Activated CD4-positive, alpha-beta T cell treated with anti-CD3 and anti-CD28 coated beads, Interleukin-10, Interleukin-2, amounts not matched to agents 100 ng/mL and 50 ng/mL, durations not matched to agents 16 hours and 8 hours (primary cell): ENCODE results near the gene SGIP1.
"Not testable (repeated sequence)": the region's sequence is repeated elsewhere in the genome, so short reads cannot be mapped to it uniquely, and the experiment has no call there.

Experiments used
- DNase-seq: peaks from one replicate; pipeline ENCODE4 v3.0.0-alpha.2; 2020

Gene SGIP1

GRCh38 chr1:66686406-66686805 is 152.5 kb downstream of the SGIP1 start:
- DNase-seq = no peak

- DNase-seq = no peak
Observed at GRCh38 chr1:66687358-66687757, 153.4 kb downstream of the SGIP1 start.

- no peak for DNase-seq
Observed at GRCh38 chr1:66690666-66691381, 156.9 kb downstream of the SGIP1 start.

- DNase-seq = no peak
Observed at GRCh38 chr1:66692681-66693080, 158.7 kb downstream of the SGIP1 start.

- DNase-seq = no peak
Observed at GRCh38 chr1:66693856-66694255, 159.9 kb downstream of the SGIP1 start.

GRCh38 chr1:66695116-66695515 is 161.2 kb downstream of the SGIP1 start:
- DNase-seq = no peak

GRCh38 chr1:66696771-66697170 is 162.8 kb downstream of the SGIP1 start:
- DNase-seq = no peak

GRCh38 chr1:66699213-66699612 is 165.3 kb downstream of the SGIP1 start:
- no peak for DNase-seq

- no peak for DNase-seq
Observed at GRCh38 chr1:66704177-66704875, 170.4 kb downstream of the SGIP1 start.

GRCh38 chr1:66705110-66705509 is 171.2 kb downstream of the SGIP1 start:
- no peak for DNase-seq

GRCh38 chr1:66711420-66711819 is 177.5 kb downstream of the SGIP1 start:
- no peak for DNase-seq

GRCh38 chr1:66712839-66713238 is 178.9 kb downstream of the SGIP1 start:
- DNase-seq = no peak

- no peak for DNase-seq
Observed at GRCh38 chr1:66723985-66724384, 190.0 kb downstream of the SGIP1 start.

- DNase-seq = peak; percentile 79
Observed at GRCh38 chr1:66725885-66726665, 192.1 kb downstream of the SGIP1 start.

GRCh38 chr1:66728021-66728420 is 194.1 kb downstream of the SGIP1 start:
- no peak for DNase-seq

GRCh38 chr1:66728716-66729115 is 194.8 kb downstream of the SGIP1 start:
- not testable (repeated sequence) for DNase-seq

- peak; percentile 37 for DNase-seq
Observed at GRCh38 chr1:66729119-66729518, 195.2 kb downstream of the SGIP1 start.

- DNase-seq = no peak
Observed at GRCh38 chr1:66729523-66729922, 195.6 kb downstream of the SGIP1 start.

GRCh38 chr1:66730462-66730861 is 196.5 kb downstream of the SGIP1 start:
- no peak for DNase-seq

GRCh38 chr1:66731170-66731865 is 197.4 kb downstream of the SGIP1 start:
- DNase-seq = peak; percentile 48

GRCh38 chr1:66732407-66733166 is 198.6 kb downstream of the SGIP1 start:
- DNase-seq = peak; percentile 69

GRCh38 chr1:66733348-66734017 is 199.5 kb downstream of the SGIP1 start:
- DNase-seq = no peak
